NB4 (cell line): Measurements from ENCODE around the gene RND2.

Experiments
- DNase-seq: peaks from one replicate; pipeline ENCODE4 v3.0.0; 2010; ENCODE audit warnings: low read depth
- H3K4me3 ChIP-seq: one replicate; pipeline ENCODE4 v1.5.1; 2011; ENCODE audit warnings: mild to moderate bottlenecking, low read depth, low read length, moderate library complexity
- MYC ChIP-seq: IDR thresholded peaks from 2 replicates; pipeline ENCODE4 v1.6.1; 2011; ENCODE audit warnings: low read depth, low read length
- POLR2A ChIP-seq: IDR thresholded peaks from 2 replicates; pipeline ENCODE4 v1.6.1; 2011; ENCODE audit warnings: mild to moderate bottlenecking; ENCODE audit not compliant: insufficient read length; ENCODE audit errors: extremely low read depth
- TF ChIP-seq, protein P1 (sequence below): IDR thresholded peaks from 2 replicates; pipeline ENCODE4 v1.6.1; 2011; ENCODE audit warnings: low read depth, low read length
- TF ChIP-seq, protein P2 (sequence below): IDR thresholded peaks from one replicate; pipeline ENCODE4 v1.5.1; 2012; ENCODE audit warnings: low read depth, low read length

Gene RND2

DNA sequence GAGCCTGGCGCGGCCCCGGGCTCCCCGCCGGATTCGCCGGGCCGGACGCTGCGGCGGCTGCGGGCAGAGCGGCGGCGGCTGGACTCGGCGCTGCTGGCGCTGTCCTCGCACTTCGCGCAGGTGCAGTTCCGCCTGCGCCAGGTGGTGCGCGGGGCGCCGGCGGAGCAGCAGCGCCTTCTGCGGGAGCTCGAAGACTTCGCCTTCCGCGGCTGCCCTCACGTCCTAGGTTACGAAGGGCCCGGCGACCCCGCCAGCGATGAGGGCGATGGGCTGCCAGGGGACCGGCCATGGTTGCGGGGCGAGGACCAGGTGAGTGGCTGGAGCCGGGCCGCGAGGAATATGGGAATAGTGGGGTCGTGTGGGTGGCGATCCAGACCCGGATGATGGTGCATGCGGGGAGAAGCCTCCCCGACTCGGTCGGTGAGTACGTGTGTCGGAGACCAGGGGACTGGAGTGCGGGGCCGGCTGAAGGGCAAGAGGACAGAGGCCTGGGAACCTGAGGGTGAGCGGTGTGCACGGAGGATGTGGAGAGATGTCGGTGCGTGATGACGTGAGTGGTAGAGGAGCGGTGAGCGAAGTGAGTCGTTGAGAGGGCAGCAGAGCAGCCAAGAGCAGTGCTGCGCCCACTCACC, 44.1 kb upstream of the RND2 start:
- DNase-seq: peak; percentile 69
- TF ChIP-seq POLR2A: peak; percentile 33
- TF ChIP-seq, protein P1, sequence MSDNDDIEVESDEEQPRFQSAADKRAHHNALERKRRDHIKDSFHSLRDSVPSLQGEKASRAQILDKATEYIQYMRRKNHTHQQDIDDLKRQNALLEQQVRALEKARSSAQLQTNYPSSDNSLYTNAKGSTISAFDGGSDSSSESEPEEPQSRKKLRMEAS: peak; percentile 52; the same call in 1 of the 2 replicates
- peak; percentile 17; the same call in 1 of the 2 replicates for TF ChIP-seq MYC
- TF ChIP-seq, protein P2, sequence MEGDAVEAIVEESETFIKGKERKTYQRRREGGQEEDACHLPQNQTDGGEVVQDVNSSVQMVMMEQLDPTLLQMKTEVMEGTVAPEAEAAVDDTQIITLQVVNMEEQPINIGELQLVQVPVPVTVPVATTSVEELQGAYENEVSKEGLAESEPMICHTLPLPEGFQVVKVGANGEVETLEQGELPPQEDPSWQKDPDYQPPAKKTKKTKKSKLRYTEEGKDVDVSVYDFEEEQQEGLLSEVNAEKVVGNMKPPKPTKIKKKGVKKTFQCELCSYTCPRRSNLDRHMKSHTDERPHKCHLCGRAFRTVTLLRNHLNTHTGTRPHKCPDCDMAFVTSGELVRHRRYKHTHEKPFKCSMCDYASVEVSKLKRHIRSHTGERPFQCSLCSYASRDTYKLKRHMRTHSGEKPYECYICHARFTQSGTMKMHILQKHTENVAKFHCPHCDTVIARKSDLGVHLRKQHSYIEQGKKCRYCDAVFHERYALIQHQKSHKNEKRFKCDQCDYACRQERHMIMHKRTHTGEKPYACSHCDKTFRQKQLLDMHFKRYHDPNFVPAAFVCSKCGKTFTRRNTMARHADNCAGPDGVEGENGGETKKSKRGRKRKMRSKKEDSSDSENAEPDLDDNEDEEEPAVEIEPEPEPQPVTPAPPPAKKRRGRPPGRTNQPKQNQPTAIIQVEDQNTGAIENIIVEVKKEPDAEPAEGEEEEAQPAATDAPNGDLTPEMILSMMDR: no peak
- H3K4me3 ChIP-seq: peak overlapping the region; percentile 84

DNA sequence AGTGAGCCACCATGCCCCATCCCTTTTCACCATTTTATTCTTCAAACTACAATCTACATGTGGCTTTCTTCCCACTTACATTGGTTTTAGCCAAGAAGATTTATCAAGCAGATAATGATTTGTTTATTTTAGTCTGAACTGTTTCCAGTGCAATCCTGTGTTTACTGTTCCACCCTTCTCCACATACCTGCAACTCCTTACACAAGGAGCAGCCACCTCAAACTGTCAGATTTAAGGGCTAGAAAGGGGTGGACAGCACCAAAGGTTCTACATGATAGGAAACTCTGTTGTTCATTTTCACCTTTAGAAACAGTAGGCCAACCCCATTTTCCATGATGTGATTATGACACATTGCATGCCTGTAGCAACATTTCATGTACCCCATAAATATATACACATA, 42.8 kb upstream of the RND2 start:
- DNase-seq: no peak
- TF ChIP-seq POLR2A: no peak
- TF ChIP-seq, protein P1: no peak
- TF ChIP-seq, protein P2: no peak
- no peak for TF ChIP-seq MYC
- H3K4me3 ChIP-seq: no peak overlapping the region

DNA sequence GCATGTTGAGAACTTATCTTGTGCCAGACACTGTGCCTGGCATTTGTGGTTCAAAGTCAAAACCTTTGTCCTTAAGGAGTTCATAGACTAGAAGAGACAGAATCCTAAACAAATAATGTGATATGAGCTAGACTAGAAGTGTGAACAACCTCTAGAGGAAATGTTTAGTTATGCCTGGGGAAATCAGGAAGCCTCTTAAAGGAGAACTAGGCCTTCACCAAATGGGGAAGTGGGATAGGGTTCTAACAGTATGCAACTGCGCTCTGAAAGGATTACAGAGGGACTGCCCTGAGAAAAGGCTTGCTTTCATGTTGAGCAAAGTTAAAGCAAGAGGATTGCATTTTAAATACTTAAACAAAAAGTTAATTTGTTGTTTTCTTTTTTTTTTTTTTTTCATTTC, 39.8 kb upstream of the RND2 start:
- no peak overlapping the region for H3K4me3 ChIP-seq
- DNase-seq: peak; percentile 88
- TF ChIP-seq, protein P1: no peak
- TF ChIP-seq MYC (no peak), POLR2A (no peak)
- TF ChIP-seq, protein P2: no peak

DNA sequence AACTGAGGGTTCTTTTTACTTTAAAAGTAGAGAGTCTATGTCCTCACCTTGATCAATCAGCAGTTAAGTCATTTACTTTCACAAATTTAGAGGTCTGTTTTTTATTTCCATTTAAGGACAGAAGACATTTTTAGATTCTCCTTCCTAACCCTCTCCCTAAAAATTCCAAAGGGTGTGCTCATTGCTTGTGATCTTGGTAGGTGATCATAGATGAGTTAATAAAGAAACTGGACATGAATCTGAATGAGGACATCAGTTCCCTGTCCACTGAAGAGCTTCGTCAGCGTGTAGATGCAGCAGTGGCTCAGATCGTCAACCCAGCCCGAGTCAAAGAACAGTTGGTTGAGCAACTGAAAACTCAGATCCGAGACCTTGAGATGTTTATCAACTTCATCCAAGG, 35.9 kb upstream of the RND2 start:
- TF ChIP-seq MYC (no peak), POLR2A (no peak)
- TF ChIP-seq, protein P2: no peak
- TF ChIP-seq, protein P1: no peak
- no peak overlapping the region for H3K4me3 ChIP-seq
- DNase-seq: no peak

DNA sequence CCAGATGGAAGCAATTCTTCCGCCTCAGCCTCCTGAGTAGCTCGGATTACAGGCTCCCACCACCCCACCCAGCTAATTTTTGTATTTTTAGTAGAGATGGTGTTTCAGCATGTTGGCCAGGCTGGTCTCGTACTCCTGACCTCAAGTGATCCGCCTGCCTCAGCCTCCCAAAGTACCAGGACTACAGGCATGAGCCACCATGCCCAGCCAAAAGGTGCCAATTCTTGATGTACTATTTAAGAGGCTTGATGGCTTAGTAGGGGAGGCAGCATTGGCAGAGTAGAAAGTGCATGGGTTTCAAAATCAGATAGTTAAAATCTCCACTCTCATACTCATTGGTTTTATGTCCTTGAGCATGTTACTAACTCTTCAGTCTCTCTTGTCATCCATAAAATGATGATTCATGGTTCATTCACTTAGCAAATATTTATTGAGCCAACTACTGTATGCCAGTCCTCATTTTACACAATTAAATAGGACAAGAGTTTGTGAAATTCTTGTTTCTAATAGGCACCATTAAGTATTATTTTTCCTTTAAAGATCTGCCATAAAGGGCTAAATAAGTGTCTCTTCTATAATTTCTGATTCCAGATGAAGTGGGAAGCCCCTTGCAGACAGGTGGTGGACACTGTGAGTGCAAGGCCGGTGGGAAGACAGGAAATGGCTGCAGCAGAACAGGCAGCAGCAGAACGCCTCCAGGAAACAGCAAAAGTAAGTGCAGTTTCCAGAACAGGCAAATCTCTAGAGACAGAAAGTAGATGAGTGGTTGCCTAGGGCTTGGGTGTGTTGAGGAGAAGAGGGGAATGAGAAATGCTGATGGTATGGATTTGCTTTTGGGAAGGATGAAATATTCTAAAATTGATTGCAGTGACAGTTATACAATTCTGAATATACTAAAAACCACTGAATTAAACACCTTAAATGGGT, 35.0 kb upstream of the RND2 start:
- DNase-seq: no peak
- TF ChIP-seq MYC: no peak
- TF ChIP-seq, protein P2: no peak
- TF ChIP-seq, protein P1: no peak
- no peak for TF ChIP-seq POLR2A
- no peak overlapping the region for H3K4me3 ChIP-seq
